ENCODE measurements around the gene ARHGAP31.
A peak's percentile ranks its signal among the peaks of the same experiment; 100 is the strongest.
"Not testable (repeated sequence)": the region's sequence is repeated elsewhere in the genome, so short reads cannot be mapped to it uniquely, and the experiment has no call there.

Gene ARHGAP31

DNA sequence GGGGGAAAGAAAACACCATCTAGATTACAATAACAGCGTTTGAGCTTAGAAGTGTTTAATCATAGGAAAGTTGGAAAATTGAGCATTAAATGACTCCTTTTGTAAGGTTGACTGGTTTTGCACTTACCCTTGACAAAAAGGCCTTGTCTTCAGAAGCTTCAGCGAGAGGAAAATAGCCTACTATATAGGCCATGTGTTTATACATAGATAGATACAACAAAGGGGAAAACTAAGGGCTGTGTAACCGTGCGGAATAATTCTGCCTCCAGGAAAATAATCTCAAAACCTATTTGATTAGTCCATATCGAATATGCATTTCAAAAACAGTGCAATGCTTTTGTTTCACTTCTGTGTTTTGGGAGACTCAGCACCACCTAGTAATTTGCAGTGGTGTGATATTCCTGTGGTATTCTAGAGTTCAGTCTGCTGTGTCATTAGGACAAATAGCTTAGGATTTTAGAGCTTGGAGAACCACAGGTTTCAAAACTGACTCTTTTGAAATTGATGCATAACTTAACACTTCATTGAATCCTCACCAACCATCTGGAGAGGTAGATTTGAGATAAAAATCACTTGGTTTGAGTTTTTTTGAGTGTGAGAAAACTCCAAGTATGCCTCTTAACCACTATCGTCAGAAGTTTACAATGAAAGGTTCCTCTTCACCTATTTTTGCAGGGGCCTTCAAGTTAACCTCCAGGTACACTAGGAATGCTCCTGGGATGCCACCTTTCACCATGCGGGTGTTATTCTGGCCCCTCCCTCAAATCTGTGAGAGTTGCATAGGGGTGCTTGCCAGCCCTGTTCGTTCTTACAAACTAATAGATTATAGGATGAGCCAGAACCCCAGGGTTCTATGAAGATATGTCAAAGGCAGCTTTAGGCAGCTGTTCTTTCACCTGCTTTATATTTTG, 1.9 kb downstream of the ARHGAP31 start:
- no peaks in the 10 kb centered on the region for H3K36me3 ChIP-seq (ENCODE audit: insufficient read depth, low read length)
- peaks cover 62% of the 10 kb centered on the region for H3K27me3 ChIP-seq (ENCODE audit: insufficient read depth, low read length)
- H3K9ac ChIP-seq (ENCODE audit: low read depth, low read length): no peak overlapping the region
- WGBS: 85% methylated on average over 7 of the region's 8 CpGs
- no peak overlapping the region for H3K27ac ChIP-seq (ENCODE audit: low read depth, low read length)
- H3K4me3 ChIP-seq (ENCODE audit: low read length): peak overlapping the region; percentile 38
- peaks cover 16% of the 10 kb centered on the region for H3K4me1 ChIP-seq (ENCODE audit: insufficient read depth, low read length)
- H3K9me3 ChIP-seq (ENCODE audit: insufficient read depth, low read depth, low read length): no peaks in the 10 kb centered on the region

- Histone ChIP-seq H3K36me3 (ENCODE audit: insufficient read depth, low read length) (no peaks in the 10 kb centered on the region), H3K4me1 (ENCODE audit: insufficient read depth, low read length) (peaks cover 16% of the 10 kb centered on the region), H3K27ac (ENCODE audit: low read depth, low read length) (no peak overlapping the region), H3K9ac (ENCODE audit: low read depth, low read length) (no peak overlapping the region), H3K4me3 (ENCODE audit: low read length) (no peak overlapping the region), H3K27me3 (ENCODE audit: insufficient read depth, low read length) (peaks cover 62% of the 10 kb centered on the region), H3K9me3 (ENCODE audit: insufficient read depth, low read depth, low read length) (no peaks in the 10 kb centered on the region)
- WGBS: 92% methylated on average over 4 of the region's 4 CpGs
Observed at GRCh38 chr3:119296727-119297122, 2.5 kb downstream of the ARHGAP31 start.

GRCh38 chr3:119297169-119297568, 3.0 kb downstream of the ARHGAP31 start:
- H3K4me1 ChIP-seq (ENCODE audit: insufficient read depth, low read length): peaks cover 16% of the 10 kb centered on the region
- H3K27me3 ChIP-seq (ENCODE audit: insufficient read depth, low read length): peaks cover 61% of the 10 kb centered on the region
- no peaks in the 10 kb centered on the region for H3K36me3 ChIP-seq (ENCODE audit: insufficient read depth, low read length)
- no peak overlapping the region for H3K4me3 ChIP-seq (ENCODE audit: low read length)
- no peaks in the 10 kb centered on the region for H3K9me3 ChIP-seq (ENCODE audit: insufficient read depth, low read depth, low read length)
- no peak overlapping the region for H3K9ac ChIP-seq (ENCODE audit: low read depth, low read length)
- no peak overlapping the region for H3K27ac ChIP-seq (ENCODE audit: low read depth, low read length)

- Histone ChIP-seq H3K4me1 (ENCODE audit: insufficient read depth, low read length) (peaks cover 20% of the 10 kb centered on the region), H3K27ac (ENCODE audit: low read depth, low read length) (no peak overlapping the region), H3K9me3 (ENCODE audit: insufficient read depth, low read depth, low read length) (no peaks in the 10 kb centered on the region), H3K36me3 (ENCODE audit: insufficient read depth, low read length) (no peaks in the 10 kb centered on the region), H3K4me3 (ENCODE audit: low read length) (no peak overlapping the region), H3K9ac (ENCODE audit: low read depth, low read length) (no peak overlapping the region), H3K27me3 (ENCODE audit: insufficient read depth, low read length) (peaks cover 47% of the 10 kb centered on the region)
- whole genome bisulfite sequencing: 88% methylated on average over 11 of the region's 11 CpGs
Observed at GRCh38 chr3:119298565-119298941, 4.4 kb downstream of the ARHGAP31 start.

DNA sequence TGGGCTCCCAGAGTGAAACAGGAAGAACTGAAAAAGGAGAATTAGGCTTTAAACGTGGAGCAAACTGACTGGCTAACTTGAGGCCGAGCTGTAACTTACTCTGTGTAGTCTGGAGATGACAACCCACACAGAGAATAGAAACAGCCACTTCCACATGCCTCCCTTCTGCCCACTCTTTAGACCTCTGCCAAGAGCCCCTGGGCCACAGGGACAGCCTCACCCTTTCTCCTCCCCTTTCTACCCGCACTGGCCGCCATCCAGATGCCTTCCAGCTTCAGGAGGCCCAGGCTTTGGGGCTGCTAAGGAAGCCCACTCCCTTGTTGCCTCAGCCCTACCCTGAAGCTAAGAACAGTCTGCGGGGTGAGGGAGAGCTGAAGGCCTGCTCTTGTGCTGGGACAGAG, 6.8 kb downstream of the ARHGAP31 start:
- 82% methylated on average over 5 of the region's 5 CpGs for WGBS
- Histone ChIP-seq H3K4me3 (ENCODE audit: low read length) (no peak overlapping the region), H3K9ac (ENCODE audit: low read depth, low read length) (no peak overlapping the region), H3K27me3 (ENCODE audit: insufficient read depth, low read length) (peaks cover 23% of the 10 kb centered on the region), H3K4me1 (ENCODE audit: insufficient read depth, low read length) (peaks cover 15% of the 10 kb centered on the region), H3K27ac (ENCODE audit: low read depth, low read length) (no peak overlapping the region), H3K9me3 (ENCODE audit: insufficient read depth, low read depth, low read length) (no peaks in the 10 kb centered on the region), H3K36me3 (ENCODE audit: insufficient read depth, low read length) (no peaks in the 10 kb centered on the region)

GRCh38 chr3:119301662-119302061, 7.5 kb downstream of the ARHGAP31 start:
- no peaks in the 10 kb centered on the region for H3K9me3 ChIP-seq (ENCODE audit: insufficient read depth, low read depth, low read length)
- 88% methylated on average over 3 of the region's 3 CpGs for WGBS
- H3K9ac ChIP-seq (ENCODE audit: low read depth, low read length): no peak overlapping the region
- H3K4me3 ChIP-seq (ENCODE audit: low read length): no peak overlapping the region
- H3K27me3 ChIP-seq (ENCODE audit: insufficient read depth, low read length): peaks cover 17% of the 10 kb centered on the region
- peaks cover 12% of the 10 kb centered on the region for H3K4me1 ChIP-seq (ENCODE audit: insufficient read depth, low read length)
- H3K27ac ChIP-seq (ENCODE audit: low read depth, low read length): no peak overlapping the region
- H3K36me3 ChIP-seq (ENCODE audit: insufficient read depth, low read length): no peaks in the 10 kb centered on the region

DNA sequence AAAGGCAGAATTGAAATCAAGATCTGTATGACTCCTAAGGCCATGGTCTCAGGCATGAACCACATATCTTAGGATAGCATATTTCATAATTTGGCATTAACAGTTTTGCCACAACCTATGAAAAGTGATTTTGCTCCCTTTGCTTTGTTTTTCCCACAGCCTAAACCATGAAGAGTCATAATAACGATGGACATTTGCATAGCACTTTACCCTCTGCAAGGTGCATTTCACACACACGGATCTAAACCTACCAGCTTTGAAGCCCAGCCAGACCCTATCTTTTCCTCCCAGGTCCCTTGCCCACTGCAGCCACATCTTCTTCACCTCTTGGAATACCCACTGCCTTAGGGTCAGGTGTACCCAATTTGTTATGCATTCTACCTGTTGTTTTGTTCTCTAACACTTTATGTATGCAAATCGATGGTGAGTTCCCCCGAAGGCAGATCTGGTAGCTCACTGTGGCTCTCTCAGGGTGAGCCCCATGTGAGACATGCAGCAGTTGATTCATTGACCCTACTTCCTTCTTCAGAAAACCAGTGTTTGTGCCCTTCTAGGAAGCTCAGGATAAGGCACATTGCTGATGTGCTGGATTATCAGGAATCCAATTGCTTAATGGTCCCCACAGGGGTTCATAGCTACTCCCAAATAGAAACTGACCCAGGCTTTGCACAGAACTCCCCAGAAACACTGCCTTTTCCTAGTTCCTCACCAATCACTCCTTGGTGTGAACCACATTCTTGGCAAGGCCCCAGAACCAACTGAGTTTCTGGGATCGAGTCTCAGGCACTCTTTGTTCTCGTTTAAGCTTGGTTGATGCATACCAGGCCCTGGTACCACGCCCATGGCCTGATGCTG, 8.7 kb downstream of the ARHGAP31 start:
- Histone ChIP-seq H3K27ac (ENCODE audit: low read depth, low read length) (no peak overlapping the region), H3K9me3 (ENCODE audit: insufficient read depth, low read depth, low read length) (no peaks in the 10 kb centered on the region), H3K9ac (ENCODE audit: low read depth, low read length) (no peak overlapping the region), H3K4me3 (ENCODE audit: low read length) (no peak overlapping the region), H3K27me3 (ENCODE audit: insufficient read depth, low read length) (peaks cover 4% of the 10 kb centered on the region; the same call in 1 of the 2 replicates), H3K4me1 (ENCODE audit: insufficient read depth, low read length) (peaks cover 12% of the 10 kb centered on the region), H3K36me3 (ENCODE audit: insufficient read depth, low read length) (no peaks in the 10 kb centered on the region)
- 79% methylated on average over 7 of the region's 7 CpGs for WGBS

- H3K36me3 ChIP-seq (ENCODE audit: insufficient read depth, low read length): no peaks in the 10 kb centered on the region
- WGBS: 100% methylated on average over 1 of the region's 1 CpG
- H3K4me1 ChIP-seq (ENCODE audit: insufficient read depth, low read length): peaks cover 9% of the 10 kb centered on the region
- no peaks in the 10 kb centered on the region for H3K27me3 ChIP-seq (ENCODE audit: insufficient read depth, low read length)
- H3K27ac ChIP-seq (ENCODE audit: low read depth, low read length): no peak overlapping the region
- H3K4me3 ChIP-seq (ENCODE audit: low read length): no peak overlapping the region
- no peak overlapping the region for H3K9ac ChIP-seq (ENCODE audit: low read depth, low read length)
- 0 out of 2 replicates have a peak, but pooled peaks cover 4% of the 10 kb centered on the region for H3K9me3 ChIP-seq (ENCODE audit: insufficient read depth, low read depth, low read length)
Observed at GRCh38 chr3:119304201-119304713, 10.1 kb downstream of the ARHGAP31 start.

DNA sequence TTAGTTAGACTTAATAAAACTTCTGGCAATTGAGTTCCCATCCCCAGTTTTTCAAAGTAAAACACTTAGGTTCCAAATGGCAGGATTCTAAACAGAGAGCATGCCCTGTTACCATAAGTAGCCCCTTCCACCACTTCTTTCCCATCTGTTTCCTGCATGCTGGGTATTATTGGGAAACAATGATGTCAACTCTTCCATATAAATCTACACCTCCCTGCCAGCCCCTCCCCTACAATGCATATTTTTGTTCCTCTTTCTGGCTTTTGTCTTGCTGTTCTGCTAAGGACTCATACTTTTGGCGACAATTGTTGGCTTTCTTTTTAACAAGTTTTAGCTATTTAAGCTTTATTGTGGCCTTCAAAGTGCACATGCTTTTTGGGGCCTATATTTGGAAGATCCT, 11.1 kb downstream of the ARHGAP31 start:
- Histone ChIP-seq H3K4me1 (ENCODE audit: insufficient read depth, low read length) (peaks cover 14% of the 10 kb centered on the region), H3K9ac (ENCODE audit: low read depth, low read length) (no peak overlapping the region), H3K4me3 (ENCODE audit: low read length) (no peak overlapping the region), H3K27ac (ENCODE audit: low read depth, low read length) (no peak overlapping the region), H3K27me3 (ENCODE audit: insufficient read depth, low read length) (no peaks in the 10 kb centered on the region), H3K36me3 (ENCODE audit: insufficient read depth, low read length) (no peaks in the 10 kb centered on the region), H3K9me3 (ENCODE audit: insufficient read depth, low read depth, low read length) (0 out of 2 replicates have a peak, but pooled peaks cover 4% of the 10 kb centered on the region)
- WGBS: 92% methylated on average over 1 of the region's 1 CpG

DNA sequence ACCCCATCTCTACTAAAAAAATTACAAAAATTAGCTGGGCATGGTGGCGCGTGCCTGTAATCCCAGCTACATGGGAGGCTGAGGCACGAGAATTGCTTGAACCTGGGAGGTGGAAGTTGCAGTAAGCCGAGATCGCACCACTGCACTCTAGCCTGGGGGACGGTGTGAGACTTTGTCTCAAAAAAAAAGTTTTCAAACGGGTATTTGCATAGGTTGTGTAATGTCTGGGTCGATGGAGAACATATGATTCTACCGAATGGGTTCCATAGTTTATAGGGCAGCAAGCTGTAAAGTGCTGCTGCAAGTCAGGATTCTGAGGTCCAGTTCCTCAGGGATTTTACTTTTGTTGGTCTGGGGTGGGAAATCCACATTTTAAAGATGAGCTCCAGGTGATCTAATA, 12.2 kb downstream of the ARHGAP31 start:
- 95% methylated on average over 9 of the region's 9 CpGs for WGBS
- H3K4me3 ChIP-seq (ENCODE audit: low read length); H3K9me3 ChIP-seq (ENCODE audit: insufficient read depth, low read depth, low read length); H3K36me3 ChIP-seq (ENCODE audit: insufficient read depth, low read length); H3K27me3 ChIP-seq (ENCODE audit: insufficient read depth, low read length); H3K27ac ChIP-seq (ENCODE audit: low read depth, low read length); H3K9ac ChIP-seq (ENCODE audit: low read depth, low read length): not testable (repeated sequence)
- H3K4me1 ChIP-seq (ENCODE audit: insufficient read depth, low read length): peaks cover 20% of the 10 kb centered on the region

- WGBS: 96% methylated on average over 1 of the region's 1 CpG
- H3K36me3 ChIP-seq (ENCODE audit: insufficient read depth, low read length): no peaks in the 10 kb centered on the region
- H3K9ac ChIP-seq (ENCODE audit: low read depth, low read length): no peak overlapping the region
- no peak overlapping the region for H3K4me3 ChIP-seq (ENCODE audit: low read length)
- no peak overlapping the region for H3K27ac ChIP-seq (ENCODE audit: low read depth, low read length)
- H3K27me3 ChIP-seq (ENCODE audit: insufficient read depth, low read length): no peaks in the 10 kb centered on the region; the same call in 1 of the 2 replicates
- peaks cover 12% of the 10 kb centered on the region for H3K4me1 ChIP-seq (ENCODE audit: insufficient read depth, low read length)
- H3K9me3 ChIP-seq (ENCODE audit: insufficient read depth, low read depth, low read length): 0 out of 2 replicates have a peak, but pooled peaks cover 4% of the 10 kb centered on the region
Observed at GRCh38 chr3:119308355-119308754, 14.2 kb downstream of the ARHGAP31 start.
